Ovary (tissue), 3 donors: ENCODE data around the gene BCOR.

ENCODE experiments used
- CTCF ChIP-seq, 3 donors: fragments of 450-650 bp in 2 of 3; fragments of 200-600 bp in 1 of 3; IDR thresholded peaks; one replicate each; pipeline versions ENCODE4 v1.5.1 to v1.8.0; 2016 to 2022; ENCODE audit warnings: antibody characterized with exemption in 3 of 3, mild to moderate bottlenecking in 1 of 3
- EP300 ChIP-seq: sonication (generic); formaldehyde crosslinking; IDR thresholded peaks from one replicate; pipeline ENCODE4 v1.6.1; 2017; ENCODE audit warnings: antibody characterized with exemption
- POLR2A ChIP-seq: fragments of 450-650 bp; IDR thresholded peaks from one replicate; pipeline ENCODE4 v1.6.1; 2017; ENCODE audit warnings: antibody characterized with exemption, mild to moderate bottlenecking, moderate library complexity
- donor health status: DM: no; HTN: no; CAD: no.

GRCh38 chrX:40143001-40143400 lies 45.2 kb upstream of the BCOR start:
- TF ChIP-seq CTCF (IDR thresholded peaks at IDR 0.05) (no peak), EP300 (no peak), POLR2A (no peak)
